HL-60 (cell line): ENCODE measurements around the gene PTPN22.

ENCODE experiments used
- DNase-seq, 2 experiments: peaks; one replicate each; pipeline ENCODE4 v3.0.0-alpha.2; 2010 to 2020; ENCODE audit warnings: low read depth in 1 of 2, low spot score in 1 of 2
- H3K27ac ChIP-seq: fragments of 250-450 bp; sonication (Bioruptor Pico); replicated peaks from 2 replicates; pipeline ENCODE4 v1.5.1; 2020; ENCODE audit warnings: mild to moderate bottlenecking, moderate library complexity
- H3K27me3 ChIP-seq: fragments of 250-450 bp; sonication (Bioruptor Pico); 2 replicates; pipeline ENCODE4 v1.5.1; 2021; ENCODE audit warnings: mild to moderate bottlenecking, moderate library complexity; ENCODE audit not compliant: insufficient read depth, poor library complexity, severe bottlenecking
- H3K4me3 ChIP-seq: replicated peaks from 2 replicates; pipeline ENCODE4 v1.5.1; 2011; ENCODE audit warnings: mild to moderate bottlenecking, control low read depth, low read length; ENCODE audit not compliant: insufficient read depth
- CTCF ChIP-seq: IDR thresholded peaks from one replicate; pipeline ENCODE4 v1.5.1; 2011; ENCODE audit warnings: low read length, control low read depth, inconsistent platforms; ENCODE audit not compliant: insufficient read depth
- GABPA ChIP-seq: IDR thresholded peaks from 2 replicates; pipeline ENCODE4 v1.6.1; 2012; ENCODE audit warnings: low read depth
- POLR2AphosphoS5 ChIP-seq: IDR thresholded peaks from 2 replicates; pipeline ENCODE4 v1.6.1; 2012; ENCODE audit warnings: low read depth
- REST ChIP-seq: IDR thresholded peaks from 2 replicates; pipeline ENCODE4 v1.6.1; 2012; ENCODE audit warnings: low read depth; ENCODE audit not compliant: insufficient replicate concordance
- SPI1 ChIP-seq: IDR thresholded peaks from 2 replicates; pipeline ENCODE4 v1.6.1; 2012; ENCODE audit warnings: low read depth, mild to moderate bottlenecking, borderline replicate concordance

The PTPN22 gene

GRCh38 chr1:113886417-113887401, 15.2 kb upstream of the PTPN22 start:
- Histone ChIP-seq H3K27me3 (no peaks in the 10 kb centered on the region), H3K27ac (peak overlapping the region; percentile 47), H3K4me3 (no peak overlapping the region)
- TF ChIP-seq SPI1: no peak
- no peak for TF ChIP-seq REST
- TF ChIP-seq GABPA: no peak
- TF ChIP-seq CTCF: no peak
- no peak for TF ChIP-seq POLR2AphosphoS5
- no peak for DNase-seq

GRCh38 chr1:113881661-113882060, 10.1 kb upstream of the PTPN22 start:
- DNase-seq: no peak
- TF ChIP-seq REST: no peak
- no peak for TF ChIP-seq CTCF
- TF ChIP-seq GABPA: no peak
- no peak for TF ChIP-seq SPI1
- no peak for TF ChIP-seq POLR2AphosphoS5
- H3K27ac ChIP-seq: no peak overlapping the region
- H3K4me3 ChIP-seq: no peak overlapping the region
- H3K27me3 ChIP-seq: no peaks in the 10 kb centered on the region

GRCh38 chr1:113879739-113880038, 8.2 kb upstream of the PTPN22 start:
- Histone ChIP-seq H3K27ac (no peak overlapping the region), H3K27me3 (no peaks in the 10 kb centered on the region), H3K4me3 (no peak overlapping the region)
- no peak for DNase-seq
- TF ChIP-seq REST: no peak
- no peak for TF ChIP-seq POLR2AphosphoS5
- no peak for TF ChIP-seq CTCF
